A549 (cell line): ENCODE data around the gene THBS4. TPM values are rescaled to one million over a fixed set of nuclear protein-coding genes. Genes with fewer than 3 reads are reported as not detected.

Experiments used
- ATAC-seq, 2 experiments: fragments of 200-7000 bp in 1 of 2; fragments of >200 bp in 1 of 2; cut with Nextera tagmentation in 1 of 2; cut with Tn5 transposase in 1 of 2; 3 replicates each; pipeline versions ENCODE4 v1.8.0 to v1.9.1; 2018 to 2020; ENCODE audit warnings: mild to moderate bottlenecking in 1 of 2, moderate library complexity in 1 of 2
- CTCF ChIA-PET: fragments of 300-600 bp; sonication (Branson Sonifier 250); formaldehyde crosslinking; extraction: SDS; loops from one replicate; lab custom pipeline; 2021; ENCODE audit warnings: antibody characterized with exemption, inconsistent platforms; lab: Yijun Ruan, JAX
- POLR2A ChIA-PET: fragments of 350-600 bp; formaldehyde crosslinking; extraction: SDS; loops from one replicate; lab custom pipeline; 2021; ENCODE audit warnings: antibody characterized with exemption, inconsistent platforms; lab: Yijun Ruan, JAX
- DNase-seq, 2 experiments: peaks; one replicate each; pipeline versions ENCODE4 v3.0.0 to v3.0.0-alpha.2; 2011 to 2016; ENCODE audit warnings: low read depth in 1 of 2, low spot score in 1 of 2
- FAIRE-seq: peaks from 2 replicates; lab custom pipeline; 2011; peaks lifted over from hg19 to GRCh38; lab: Jason Lieb, UNC
- H3K27ac ChIP-seq, 2 experiments: fragments of >200 bp; sonication (Bioruptor Twin); formaldehyde crosslinking; 3 replicates each; pipeline ENCODE4 v1.5.1; 2016 to 2017
- H3K4me1 ChIP-seq: fragments of >200 bp; sonication (Bioruptor Twin); formaldehyde crosslinking; 3 replicates; pipeline ENCODE4 v1.6.1; 2016
- H3K4me2 ChIP-seq: fragments of >200 bp; sonication (Bioruptor Twin); formaldehyde crosslinking; 3 replicates; pipeline ENCODE4 v1.6.1; 2016
- H3K4me3 ChIP-seq: fragments of >200 bp; sonication (Bioruptor Twin); formaldehyde crosslinking; 3 replicates; pipeline ENCODE4 v1.5.1; 2016
- H3K9me3 ChIP-seq: fragments of >200 bp; sonication (Bioruptor Twin); formaldehyde crosslinking; 3 replicates; pipeline ENCODE4 v1.6.1; 2016
- CBX2 ChIP-seq: fragments of 200-600 bp; sonication (generic); IDR thresholded peaks from 2 replicates; pipeline ENCODE4 v1.6.1; 2016; ENCODE audit warnings: low read depth, mild to moderate bottlenecking, borderline replicate concordance
- CEBPB ChIP-seq, 2 experiments: fragments of >200 bp in 1 of 2; sonication (Bioruptor Twin) in 1 of 2; formaldehyde crosslinking in 1 of 2; IDR thresholded peaks; 2 replicates each; pipeline ENCODE4 v1.6.1; 2012 to 2016
- ESRRA ChIP-seq: fragments of 150-350 bp; IDR thresholded peaks from 2 replicates; pipeline ENCODE4 v1.6.1; 2014; ENCODE audit warnings: mild to moderate bottlenecking, low read length, borderline replicate concordance
- GATA3 ChIP-seq: IDR thresholded peaks from 2 replicates; pipeline ENCODE4 v1.6.1; 2012; ENCODE audit warnings: borderline replicate concordance
- HDAC2 ChIP-seq: fragments of 200-600 bp; sonication (generic); IDR thresholded peaks from 2 replicates; pipeline ENCODE4 v1.6.1; 2016
- HOXB5 ChIP-seq: fragments of 250-450 bp; sonication (Bioruptor Pico); IDR thresholded peaks from 2 replicates; pipeline ENCODE4 v1.5.0; 2020; ENCODE audit warnings: mild to moderate bottlenecking, moderate library complexity
- JUNB ChIP-seq: fragments of >200 bp; sonication (Bioruptor Twin); formaldehyde crosslinking; IDR thresholded peaks from 2 replicates; pipeline ENCODE4 v1.6.1; 2016
- KDM5A ChIP-seq: fragments of 200-600 bp; sonication (generic); IDR thresholded peaks from 2 replicates; pipeline ENCODE4 v1.6.1; 2016; ENCODE audit warnings: antibody characterized with exemption, mild to moderate bottlenecking
- MAX ChIP-seq: IDR thresholded peaks from 2 replicates; pipeline ENCODE4 v1.6.1; 2012
- NPAS2 ChIP-seq: fragments of 250-450 bp; sonication (Bioruptor Pico); IDR thresholded peaks from 2 replicates; pipeline ENCODE4 v1.8.0; 2022; ENCODE audit warnings: mild to moderate bottlenecking, moderate library complexity, borderline replicate concordance
- NR3C1 ChIP-seq: fragments of >200 bp; sonication (Bioruptor Twin); formaldehyde crosslinking; IDR thresholded peaks from 3 replicates; pipeline ENCODE4 v1.6.1; 2017
- PHF8 ChIP-seq: fragments of 200-600 bp; sonication (generic); IDR thresholded peaks from 2 replicates; pipeline ENCODE4 v1.6.1; 2016; ENCODE audit warnings: low read depth, mild to moderate bottlenecking, antibody characterized with exemption, moderate library complexity, borderline replicate concordance
- RAD21 ChIP-seq, 2 experiments: fragments of >200 bp in 1 of 2; sonication (Bioruptor Twin) in 1 of 2; formaldehyde crosslinking in 1 of 2; IDR thresholded peaks in 1 of 2; conservative IDR thresholded peaks in 1 of 2; 2 replicates in 1 of 2; 3 replicates in 1 of 2; pipeline ENCODE4 v1.6.1; 2012 to 2018; ENCODE audit warnings: inconsistent platforms in 1 of 2
- REST ChIP-seq: fragments of 200-600 bp; sonication (generic); IDR thresholded peaks from 2 replicates; pipeline ENCODE4 v1.6.1; 2016; ENCODE audit warnings: antibody characterized with exemption, mild to moderate bottlenecking, moderate library complexity
- RNF2 ChIP-seq: fragments of 200-600 bp; sonication (generic); IDR thresholded peaks from 2 replicates; pipeline ENCODE4 v1.6.1; 2016; ENCODE audit warnings: low read depth, mild to moderate bottlenecking, antibody characterized with exemption, moderate library complexity, borderline replicate concordance
- ZFP36 ChIP-seq: fragments of 450-650 bp; IDR thresholded peaks from 2 replicates; pipeline ENCODE4 v1.6.1; 2014; ENCODE audit warnings: borderline replicate concordance; ENCODE audit not compliant: partially characterized antibody
- WGBS: methylation state at CpG from one replicate; pipeline ENCODE4 v1.1.6; 2017; ENCODE audit errors: missing lambda C conversion rate; 5-methylcytosine and 5-hydroxymethylcytosine counted together
- polyA plus RNA-seq, 4 experiments: library from polyadenylated mRNA; depleted of rRNA in 3 of 4; stranded (reverse); fragments of >200 nt; fragmentation: RNase III in 1 of 4; extraction: RNeasy Plus Mini Kit Qiagen cat#74134 plus additional on column Dnase treatment in 1 of 4; gene quantifications; 2 replicates in 3 of 4; 3 replicates in 1 of 4; pipeline ENCODE4 v1.2.3, GENCODE V29; 2011 to 2017
- small RNA-seq, 6 experiments: library from RNA; depleted of rRNA; stranded (forward); fragments of <200 nt; gene quantifications; one replicate each; pipeline ENCODE3, GENCODE V24; 2012

The THBS4 gene
- polyA plus RNA-seq, 2 of the 4 experiments (the other 2 are of a cell fraction): 0.28 to 0.41 TPM

GRCh38 chr5:80129146-80129545 is 94.0 kb downstream of the THBS4 start:
- Histone ChIP-seq H3K4me1 (no peaks in the 10 kb centered on the region), H3K27ac (no peak overlapping the region), H3K4me2 (no peak overlapping the region), H3K4me3 (no peak overlapping the region), H3K9me3 (no peaks in the 10 kb centered on the region)
- WGBS: 75% methylated on average over 5 of the region's 5 CpGs
- ChIA-PET CTCF (no interaction called here), POLR2A (no interaction called here)
- no peak for ATAC-seq
- no peak for DNase-seq
- FAIRE-seq: no peak
- TF ChIP-seq ESRRA (no peak), HDAC2 (no peak), NR3C1 (no peak), ZFP36 (no peak), GATA3 (no peak), KDM5A (no peak), CEBPB (IDR thresholded peaks at IDR 0.05) (no peak), NPAS2 (CRISPR knock-in tag) (no peak), HOXB5 (CRISPR knock-in tag) (no peak), REST (no peak), RNF2 (no peak), JUNB (no peak), CBX2 (no peak), PHF8 (no peak), RAD21 (conservative IDR thresholded peaks at IDR 0.05 in 1 of 2, IDR thresholded peaks at IDR 0.05 in 1 of 2) (no peak), MAX (no peak)
- TF ChIP-seq, all 56 proteins: peak for 0

Small RNA genes lying within 50 kb of the gene (small RNA-seq; reads per million reads assigned to genes)
- 0 reads per million in 6 experiments for gene TRMT112P2

Other genes starting within 250 kb of the THBS4 start
- gene MTX3, start 44.1 kb upstream of the THBS4 start, polyA plus RNA-seq (2011; rRNA removed): 15.8 and 19.1 TPM in 2 replicates
- gene MTX3, start 44.1 kb upstream of the THBS4 start, polyA plus RNA-seq (2017; fragmentation: RNase III; extraction: RNeasy Plus Mini Kit Qiagen cat#74134 plus additional on column Dnase treatment): 7.4 to 8.1 TPM (median 8.0 TPM) in 3 replicates
- 13.4 and 16.9 TPM in 2 replicates for gene SERINC5, start 220.7 kb downstream of the THBS4 start, polyA plus RNA-seq (2011; rRNA removed)
- 5.4 to 7.0 TPM (median 6.7 TPM) in 3 replicates for gene SERINC5, start 220.7 kb downstream of the THBS4 start, polyA plus RNA-seq (2017; fragmentation: RNase III; extraction: RNeasy Plus Mini Kit Qiagen cat#74134 plus additional on column Dnase treatment)